ENCODE data around the gene PODXL.

GRCh38 chr7:131501930-131502685, 54.3 kb downstream of the PODXL start:
- TF ChIP-seq CTCF (IDR thresholded peaks at IDR 0.05 in 2 of 3, conservative IDR thresholded peaks at IDR 0.05 in 1 of 3; ENCODE audit: borderline replicate concordance in 1 of 3, insufficient read depth in 1 of 3, low read depth in 2 of 3, low read length in 2 of 3) (no peak), POLR2AphosphoS5 (IDR thresholded peaks at IDR 0.05; ENCODE audit: low read depth, low read length) (no peak), POLR2A (IDR thresholded peaks at IDR 0.05; ENCODE audit: borderline replicate concordance, extremely low read depth, insufficient read depth, insufficient read length) (no peak), SRF (IDR thresholded peaks at IDR 0.05; ENCODE audit: low read depth) (no peak), EZH2 (IDR thresholded peaks at IDR 0.05) (no peak), EGR1 (IDR thresholded peaks at IDR 0.05; ENCODE audit: low read depth) (no peak), SP1 (IDR thresholded peaks at IDR 0.05; ENCODE audit: low read depth) (no peak), RAD21 (IDR thresholded peaks at IDR 0.05; ENCODE audit: low read depth) (no peak), MAX (IDR thresholded peaks at IDR 0.05) (no peak), TCF7L2 (IDR thresholded peaks at IDR 0.05; ENCODE audit: borderline replicate concordance, extremely low read depth, insufficient read depth, insufficient read length) (no peak), ELF1 (IDR thresholded peaks at IDR 0.05; ENCODE audit: borderline replicate concordance, low read depth) (no peak)

Data from HCT116 (cell line).